B cell (primary cell): ENCODE measurements around the gene CYRIA. TPM values are rescaled to one million over a fixed set of nuclear protein-coding genes. Genes with fewer than 3 reads are reported as not detected.
A peak's percentile ranks its signal among the peaks of the same experiment; 100 is the strongest.

Source experiments
- ATAC-seq: fragments of 200-7000 bp; cut with Tn5 transposase; one replicate; pipeline ENCODE4 v1.10.0; 2021; ENCODE audit warnings: low read depth, mild to moderate bottlenecking, moderate number of reproducible peaks, moderate library complexity
- CTCF ChIA-PET: fragments of 350-600 bp; sonication (Branson Sonifier 250); formaldehyde crosslinking; loops from one replicate; lab custom pipeline; 2021; ENCODE audit warnings: antibody characterized with exemption, inconsistent platforms; lab: Charles Lee
- POLR2A ChIA-PET: fragments of 350-600 bp; sonication (Branson Sonifier 250); formaldehyde crosslinking; loops from one replicate; lab custom pipeline; 2021; ENCODE audit warnings: antibody characterized with exemption; lab: Charles Lee
- DNase-seq: peaks from one replicate; pipeline ENCODE4 v3.0.0; 2013
- H2AFZ ChIP-seq: 2 replicates; pipeline ENCODE4 v1.6.1; 2012; ENCODE audit warnings: mild to moderate bottlenecking, low read depth, low read length; ENCODE audit not compliant: insufficient read depth, poor library complexity, severe bottlenecking
- H3K27ac ChIP-seq, 2 donors: 1 replicate in 1 of 2; 2 replicates in 1 of 2; pipeline ENCODE4 v1.5.1; 2012 to 2013; ENCODE audit warnings: low read length in 2 of 2, mild to moderate bottlenecking in 2 of 2, moderate library complexity in 1 of 2
- H3K27me3 ChIP-seq, 4 experiments: fragments of 200-600 bp in 1 of 4; sonication (generic) in 1 of 4; replicated peaks in 1 of 4; 1 replicate in 2 of 4; 2 replicates in 2 of 4; pipeline versions ENCODE4 v1.6.1 to v1.7.0; 2013 to 2016; ENCODE audit warnings: low read length in 3 of 4, mild to moderate bottlenecking in 2 of 4, mixed read lengths in 1 of 4, moderate library complexity in 1 of 4; ENCODE audit not compliant: insufficient read depth in 4 of 4, control insufficient read depth in 3 of 4; ENCODE audit errors: control extremely low read depth in 1 of 4
- H3K36me3 ChIP-seq, 2 experiments: replicated peaks in 1 of 2; 1 replicate in 1 of 2; 2 replicates in 1 of 2; pipeline versions ENCODE4 v1.6.1 to v1.7.1; 2013; ENCODE audit warnings: low read length in 1 of 2; ENCODE audit not compliant: insufficient read depth in 2 of 2, control insufficient read depth in 1 of 2; ENCODE audit errors: control extremely low read depth in 1 of 2, extremely low read depth in 1 of 2
- H3K4me1 ChIP-seq, 2 donors: fragments of 200-600 bp in 1 of 2; sonication (generic) in 1 of 2; 1 replicate in 1 of 2; 2 replicates in 1 of 2; pipeline versions ENCODE4 v1.5.1 to v1.6.1; 2013 to 2017; ENCODE audit warnings: low read length in 2 of 2; ENCODE audit not compliant: control insufficient read depth in 2 of 2, insufficient read depth in 2 of 2
- H3K4me2 ChIP-seq: replicated peaks from 2 replicates; pipeline ENCODE3; 2012; ENCODE audit warnings: mild to moderate bottlenecking, low read depth, low read length; ENCODE audit not compliant: poor library complexity, severe bottlenecking
- H3K4me3 ChIP-seq, 5 experiments: fragments of 200-600 bp in 1 of 5; sonication (generic) in 1 of 5; 1 replicate in 3 of 5; 2 replicates in 2 of 5; pipeline versions ENCODE4 v1.5.1 to v1.7.0; 2011 to 2016; ENCODE audit warnings: low read length in 4 of 5, mild to moderate bottlenecking in 4 of 5, low read depth in 2 of 5, control low read depth in 1 of 5, moderate library complexity in 1 of 5; ENCODE audit not compliant: insufficient read depth in 1 of 5; ENCODE audit errors: control extremely low read depth in 1 of 5, extremely low read depth in 1 of 5
- H3K79me2 ChIP-seq: fragments of 200-600 bp; sonication (generic); one replicate; pipeline ENCODE4 v1.6.0; 2016; ENCODE audit warnings: low read length; ENCODE audit not compliant: control insufficient read depth, insufficient read depth
- H3K9ac ChIP-seq: fragments of 200-600 bp; sonication (generic); 2 replicates; pipeline ENCODE4 v1.6.1; 2017; ENCODE audit warnings: mild to moderate bottlenecking, low read length, moderate library complexity
- H3K9me3 ChIP-seq, 3 donors: one replicate each; pipeline versions ENCODE4 v1.6.1 to v1.7.1; 2013; ENCODE audit warnings: low read length in 2 of 3; ENCODE audit not compliant: control insufficient read depth in 2 of 3, insufficient read depth in 1 of 3; ENCODE audit errors: control extremely low read depth in 1 of 3
- H4K20me1 ChIP-seq: 2 replicates; pipeline ENCODE4 v1.6.0; 2012; ENCODE audit warnings: mild to moderate bottlenecking, low read length; ENCODE audit not compliant: insufficient read depth, control insufficient read depth, poor library complexity, severe bottlenecking
- H3K27ac Mint-ChIP-seq: one replicate; pipeline ENCODE4 v1.8.0; 2021; ENCODE audit warnings: mixed read lengths
- H3K27me3 Mint-ChIP-seq: one replicate; pipeline ENCODE4 v1.8.0; 2021; ENCODE audit warnings: mixed read lengths
- H3K4me1 Mint-ChIP-seq: one replicate; pipeline ENCODE4 v1.8.0; 2021; ENCODE audit warnings: mixed read lengths
- H3K4me3 Mint-ChIP-seq: one replicate; pipeline ENCODE4 v1.8.0; 2021; ENCODE audit warnings: mixed read lengths
- H3K9me3 Mint-ChIP-seq: one replicate; pipeline ENCODE4 v1.8.0; 2022; ENCODE audit warnings: mixed read lengths; ENCODE audit not compliant: insufficient read depth
- EZH2 ChIP-seq: IDR thresholded peaks from 2 replicates; pipeline ENCODE4 v1.6.1; 2012; ENCODE audit warnings: borderline replicate concordance, low read depth, mild to moderate bottlenecking, moderate library complexity, low read length; ENCODE audit not compliant: insufficient read depth, poor library complexity, severe bottlenecking
- WGBS: methylation state at CpG from one replicate; pipeline ENCODE4 v1.1.5; 2013; ENCODE audit warnings: missing lambda C conversion rate; ENCODE audit not compliant: insufficient coverage; 5-methylcytosine and 5-hydroxymethylcytosine counted together
- intact Hi-C: fragments of 100-400 bp; cut with micrococcal nuclease; formaldehyde crosslinking; loops from one replicate; pipeline ENCODE4 v1.10.0; 2022
- polyA minus RNA-seq: library from RNA; depleted of rRNA, polyadenylated mRNA; stranded (reverse); fragments of >200 nt; gene quantifications from 2 replicates; pipeline ENCODE4 v1.2.3, GENCODE V29; 2012
- polyA plus RNA-seq: library from polyadenylated mRNA; depleted of rRNA; stranded (reverse); fragments of >200 nt; gene quantifications from 2 replicates; pipeline ENCODE4 v1.2.3, GENCODE V29; 2012
- total RNA-seq, 2 donors: library from RNA; stranded (reverse); fragments of 120-200 nt in 1 of 2; gene quantifications; 1 replicate in 1 of 2; 2 replicates in 1 of 2; pipeline versions ENCODE4 v1.2.3 to v1.2.4, GENCODE V29; 2013 to 2022
- TF ChIP-seq, protein P1 (sequence below): fragments of 200-600 bp; IDR thresholded peaks from one replicate; pipeline ENCODE4 v1.8.0; 2022; ENCODE audit warnings: antibody characterized with exemption, mild to moderate bottlenecking

The CYRIA gene
- total RNA-seq (58.8 and 59.0 TPM in 2 replicates), polyA plus RNA-seq (16.2 and 16.8 TPM in 2 replicates), polyA minus RNA-seq (15.5 and 16.8 TPM in 2 replicates)
- 27.2 TPM for total RNA-seq (2013)

DNA sequence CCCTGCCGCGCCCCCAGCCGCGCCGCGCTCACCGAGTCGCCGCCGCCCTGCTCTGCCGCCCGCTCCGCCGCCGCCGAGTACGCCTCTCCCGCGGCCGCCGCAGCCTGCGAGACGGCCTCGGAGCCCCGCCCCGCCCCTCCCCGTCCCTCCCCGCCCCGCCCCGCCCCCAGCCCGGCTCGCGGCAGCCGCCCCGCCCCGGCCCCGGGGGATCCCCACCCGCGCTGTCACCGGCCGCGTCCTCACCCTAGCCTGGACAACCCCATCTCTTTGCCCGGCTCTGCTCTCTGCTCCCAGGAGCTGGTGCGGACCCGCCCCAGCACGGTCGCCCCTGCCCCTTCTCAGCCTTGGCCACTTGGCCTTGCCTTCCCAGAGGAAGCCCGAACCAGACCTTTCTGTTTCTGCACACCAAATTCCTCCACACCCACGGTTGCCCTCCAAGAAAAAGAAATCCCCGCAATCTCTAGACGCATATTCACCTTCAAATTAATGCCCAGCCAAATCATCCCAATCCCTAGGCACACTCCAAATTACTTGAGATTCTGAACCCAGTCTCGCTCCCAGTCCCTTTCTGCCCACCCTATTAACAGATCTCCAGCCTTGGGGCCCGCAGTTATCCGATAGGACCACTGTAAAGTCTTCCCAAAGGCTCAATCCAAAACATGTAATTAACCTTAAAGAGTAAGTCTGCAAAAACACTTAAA is at the start of gene CYRIA:
TSS of gene CYRIA (minus strand) at position 87 of the 701 bp plus-strand sequence. CDS start 77,715 bp downstream, outside the sequence.
- Histone ChIP-seq H3K9me3 (peaks cover 0 to 3% (median 0%) of the 10 kb centered on the region in 3 donors), H4K20me1 (no peaks in the 10 kb centered on the region), H3K79me2 (peaks cover 55% of the 10 kb centered on the region), H3K36me3 (no peaks in the 10 kb centered on the region), H3K4me1 (peaks cover 43 to 53% of the 10 kb centered on the region in 2 donors), H3K27me3 (no peaks in the 10 kb centered on the region), H3K4me3 (peak within 1 kb of the TSS; percentile 55 to 97 (median 91)), H2AFZ (peak within 1 kb of the TSS; percentile 83), H3K27ac (peak within 1 kb of the TSS; percentile 72 to 87), H3K9ac (peak within 1 kb of the TSS; percentile 97), H3K4me2 (peak within 1 kb of the TSS; percentile 98)
- ATAC-seq: peak; percentile 71
- Mint-ChIP-seq H3K4me3 (peak within 1 kb of the TSS; percentile 92), H3K9me3 (no peaks in the 10 kb centered on the region), H3K27me3 (no peaks in the 10 kb centered on the region), H3K4me1 (peaks cover 55% of the 10 kb centered on the region), H3K27ac (peak within 1 kb of the TSS; percentile 95)
- POLR2A ChIA-PET: interaction anchor here (1.0 to 2.4 kb wide), 4 partner anchors 13 to 44 kb away, joined by 3 to 8 read pairs (median 4); no protein-coding TSS in a partner anchor
- no peak for TF ChIP-seq EZH2
- TF ChIP-seq, protein P1, sequence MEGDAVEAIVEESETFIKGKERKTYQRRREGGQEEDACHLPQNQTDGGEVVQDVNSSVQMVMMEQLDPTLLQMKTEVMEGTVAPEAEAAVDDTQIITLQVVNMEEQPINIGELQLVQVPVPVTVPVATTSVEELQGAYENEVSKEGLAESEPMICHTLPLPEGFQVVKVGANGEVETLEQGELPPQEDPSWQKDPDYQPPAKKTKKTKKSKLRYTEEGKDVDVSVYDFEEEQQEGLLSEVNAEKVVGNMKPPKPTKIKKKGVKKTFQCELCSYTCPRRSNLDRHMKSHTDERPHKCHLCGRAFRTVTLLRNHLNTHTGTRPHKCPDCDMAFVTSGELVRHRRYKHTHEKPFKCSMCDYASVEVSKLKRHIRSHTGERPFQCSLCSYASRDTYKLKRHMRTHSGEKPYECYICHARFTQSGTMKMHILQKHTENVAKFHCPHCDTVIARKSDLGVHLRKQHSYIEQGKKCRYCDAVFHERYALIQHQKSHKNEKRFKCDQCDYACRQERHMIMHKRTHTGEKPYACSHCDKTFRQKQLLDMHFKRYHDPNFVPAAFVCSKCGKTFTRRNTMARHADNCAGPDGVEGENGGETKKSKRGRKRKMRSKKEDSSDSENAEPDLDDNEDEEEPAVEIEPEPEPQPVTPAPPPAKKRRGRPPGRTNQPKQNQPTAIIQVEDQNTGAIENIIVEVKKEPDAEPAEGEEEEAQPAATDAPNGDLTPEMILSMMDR: no peak
- intact Hi-C loops: loop anchor here (1.0 to 2.0 kb wide), 2 partner anchors 15 to 41 kb away; no protein-coding TSS in a partner anchor
- WGBS: 5% methylated on average over 17 of the region's 54 CpGs
- DNase-seq: peak; percentile 82
- CTCF ChIA-PET: interaction anchor here (0.9 to 3.7 kb wide), 6 partner anchors 12 to 91 kb away, joined by 3 to 27 read pairs (median 8); no protein-coding TSS in a partner anchor
